WTC11 (cell line): ENCODE data around the gene CCDC12.

Source experiments
- CTCF ChIP-seq: fragments of 200-600 bp; IDR thresholded peaks from 2 replicates; pipeline ENCODE4 v1.8.0; 2022; ENCODE audit warnings: antibody characterized with exemption
- GTF2I ChIP-seq: fragments of 250-450 bp; sonication (Bioruptor Pico); conservative IDR thresholded peaks from 2 replicates; pipeline ENCODE4 v1.4.0; 2021; ENCODE audit warnings: mild to moderate bottlenecking
- NFE2L1 ChIP-seq: sonication (generic); formaldehyde crosslinking; IDR thresholded peaks from 2 replicates; pipeline ENCODE4 v1.8.1; 2023; ENCODE audit warnings: missing genetic modification reagents
- NFYB ChIP-seq: sonication (generic); formaldehyde crosslinking; conservative IDR thresholded peaks from 2 replicates; pipeline ENCODE4 v1.8.0; 2022; ENCODE audit warnings: low read depth, missing genetic modification reagents
- NR3C1 ChIP-seq: sonication (generic); formaldehyde crosslinking; conservative IDR thresholded peaks from 2 replicates; pipeline ENCODE4 v1.8.1; 2023; ENCODE audit warnings: low read depth, mild to moderate bottlenecking, missing genetic modification reagents
- RELA ChIP-seq: sonication (generic); formaldehyde crosslinking; IDR thresholded peaks from 2 replicates; pipeline ENCODE4 v1.8.1; 2022; ENCODE audit warnings: missing genetic modification reagents, mild to moderate bottlenecking, borderline replicate concordance
- USF2 ChIP-seq: sonication (generic); formaldehyde crosslinking; IDR thresholded peaks from 2 replicates; pipeline ENCODE4 v1.8.1; 2023; ENCODE audit warnings: mild to moderate bottlenecking, missing genetic modification reagents, moderate library complexity
- ZNF425 ChIP-seq: fragments of 250-450 bp; sonication (Bioruptor Pico); conservative IDR thresholded peaks from 2 replicates; pipeline ENCODE4 v1.9.0; 2021; ENCODE audit warnings: mild to moderate bottlenecking

- TF ChIP-seq ZNF425 (CRISPR knock-in tag) (no peak), USF2 (no peak), RELA (no peak), GTF2I (CRISPR knock-in tag) (no peak), CTCF (no peak), NR3C1 (no peak), NFE2L1 (no peak), NFYB (no peak)
Observed at GRCh38 chr3:46986055-46986730, 9.6 kb upstream of the CCDC12 start.
